ENCODE results near the gene CNTNAP2.

The CNTNAP2 gene

GRCh38 chr7:146635205-146636032 is 518.8 kb downstream of the CNTNAP2 start:
- DNase-seq, result no peak

- DNase-seq, result no peak
These were observed 519.4 kb downstream of the CNTNAP2 start for GRCh38 chr7:146636033-146636356.

- no peak for DNase-seq
These were observed 520.0 kb downstream of the CNTNAP2 start for GRCh38 chr7:146636581-146636980.

GRCh38 chr7:146639291-146639690 is 522.7 kb downstream of the CNTNAP2 start:
- DNase-seq, result no peak

- no peak for DNase-seq
These were observed 524.9 kb downstream of the CNTNAP2 start for GRCh38 chr7:146641491-146641890.

- DNase-seq, result no peak
These were observed 528.9 kb downstream of the CNTNAP2 start for GRCh38 chr7:146645383-146645976.

GRCh38 chr7:146647445-146647844 is 530.8 kb downstream of the CNTNAP2 start:
- DNase-seq, result no peak

GRCh38 chr7:146652176-146652575 is 535.6 kb downstream of the CNTNAP2 start:
- peak; percentile 9 for DNase-seq

GRCh38 chr7:146654048-146654447 is 537.4 kb downstream of the CNTNAP2 start:
- no peak for DNase-seq

GRCh38 chr7:146655928-146656797 is 539.6 kb downstream of the CNTNAP2 start:
- peak; percentile 84 for DNase-seq

- peak; percentile 19 for DNase-seq
These were observed 540.4 kb downstream of the CNTNAP2 start for GRCh38 chr7:146656988-146657387.

GRCh38 chr7:146658604-146659003 is 542.0 kb downstream of the CNTNAP2 start:
- DNase-seq, result no peak

- no peak for DNase-seq
These were observed 543.1 kb downstream of the CNTNAP2 start for GRCh38 chr7:146659732-146660131.

GRCh38 chr7:146660839-146661238 is 544.2 kb downstream of the CNTNAP2 start:
- DNase-seq, result peak; percentile 8

- no peak for DNase-seq
These were observed 544.8 kb downstream of the CNTNAP2 start for GRCh38 chr7:146661435-146661834.

- no peak for DNase-seq
These were observed 545.3 kb downstream of the CNTNAP2 start for GRCh38 chr7:146661929-146662328.

- no peak for DNase-seq
These were observed 548.4 kb downstream of the CNTNAP2 start for GRCh38 chr7:146665023-146665422.

- no peak for DNase-seq
These were observed 553.9 kb downstream of the CNTNAP2 start for GRCh38 chr7:146670532-146670931.

GRCh38 chr7:146681487-146681886 is 564.9 kb downstream of the CNTNAP2 start:
- no peak for DNase-seq

- no peak for DNase-seq
These were observed 566.8 kb downstream of the CNTNAP2 start for GRCh38 chr7:146683439-146683838.

GRCh38 chr7:146690987-146691386 is 574.4 kb downstream of the CNTNAP2 start:
- no peak for DNase-seq

GRCh38 chr7:146698995-146699610 is 582.5 kb downstream of the CNTNAP2 start:
- DNase-seq, result no peak

- no peak for DNase-seq
These were observed 583.5 kb downstream of the CNTNAP2 start for GRCh38 chr7:146700015-146700560.

Measured in hematopoietic multipotent progenitor cell treated with erythropoietin and hydrocortisone succinate and interleukin-3 and kit ligand, for 8 days (in vitro differentiated cells).